Lower leg skin (tissue), 4 donors: ENCODE results near the gene MAPK8. TPM values are rescaled to one million over a fixed set of nuclear protein-coding genes. Genes with fewer than 3 reads are reported as not detected.

Source experiments
- DNase-seq, 2 donors: peaks; one replicate each; pipeline ENCODE4 v3.0.0-alpha.2; 2019; ENCODE audit warnings: low spot score in 2 of 2
- H3K4me3 ChIP-seq: fragments of 200-600 bp; sonication (generic); 2 replicates; pipeline ENCODE4 v1.5.1; 2017; ENCODE audit warnings: mild to moderate bottlenecking, low read depth; ENCODE audit not compliant: poor library complexity, severe bottlenecking
- POLR2A ChIP-seq, 2 donors: fragments of 450-650 bp; IDR thresholded peaks; one replicate each; pipeline ENCODE4 v1.6.1; 2016 to 2017; ENCODE audit warnings: antibody characterized with exemption in 2 of 2, mild to moderate bottlenecking in 1 of 2, moderate library complexity in 1 of 2
- WGBS, 2 donors: methylation state at CpG; one replicate each; pipeline ENCODE4 v1.1.5; 2018; 5-methylcytosine and 5-hydroxymethylcytosine counted together
- intact Hi-C: fragments of 100-400 bp; cut with DNase I; formaldehyde crosslinking; loops from one replicate; pipeline ENCODE4 v1.15.0; 2023; ENCODE audit warnings: low total_unique reads
- total RNA-seq, 4 donors: library from RNA; depleted of rRNA; stranded (reverse); fragments of >200 nt; gene quantifications; one replicate each; pipeline ENCODE4 v1.1.0, GENCODE V29; 2016
- TF ChIP-seq, protein P1 (sequence below), 3 donors: fragments of 450-650 bp; IDR thresholded peaks; one replicate each; pipeline ENCODE4 v1.5.1; 2016; ENCODE audit warnings: antibody characterized with exemption in 3 of 3, mild to moderate bottlenecking in 3 of 3, moderate library complexity in 2 of 3

The MAPK8 gene
- total RNA-seq, 4 donors from 2014 or later: 26.7 to 58.6 (median 44.0) TPM

GRCh38 chr10:48282829-48283228, 23.6 kb upstream of the MAPK8 start:
- TF ChIP-seq POLR2A (IDR thresholded peaks at IDR 0.05): no peak
- TF ChIP-seq, protein P1, sequence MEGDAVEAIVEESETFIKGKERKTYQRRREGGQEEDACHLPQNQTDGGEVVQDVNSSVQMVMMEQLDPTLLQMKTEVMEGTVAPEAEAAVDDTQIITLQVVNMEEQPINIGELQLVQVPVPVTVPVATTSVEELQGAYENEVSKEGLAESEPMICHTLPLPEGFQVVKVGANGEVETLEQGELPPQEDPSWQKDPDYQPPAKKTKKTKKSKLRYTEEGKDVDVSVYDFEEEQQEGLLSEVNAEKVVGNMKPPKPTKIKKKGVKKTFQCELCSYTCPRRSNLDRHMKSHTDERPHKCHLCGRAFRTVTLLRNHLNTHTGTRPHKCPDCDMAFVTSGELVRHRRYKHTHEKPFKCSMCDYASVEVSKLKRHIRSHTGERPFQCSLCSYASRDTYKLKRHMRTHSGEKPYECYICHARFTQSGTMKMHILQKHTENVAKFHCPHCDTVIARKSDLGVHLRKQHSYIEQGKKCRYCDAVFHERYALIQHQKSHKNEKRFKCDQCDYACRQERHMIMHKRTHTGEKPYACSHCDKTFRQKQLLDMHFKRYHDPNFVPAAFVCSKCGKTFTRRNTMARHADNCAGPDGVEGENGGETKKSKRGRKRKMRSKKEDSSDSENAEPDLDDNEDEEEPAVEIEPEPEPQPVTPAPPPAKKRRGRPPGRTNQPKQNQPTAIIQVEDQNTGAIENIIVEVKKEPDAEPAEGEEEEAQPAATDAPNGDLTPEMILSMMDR (IDR thresholded peaks at IDR 0.05): no peak
- intact Hi-C loops: no loop called here
- no peak overlapping the region for H3K4me3 ChIP-seq
- DNase-seq: no peak

DNA sequence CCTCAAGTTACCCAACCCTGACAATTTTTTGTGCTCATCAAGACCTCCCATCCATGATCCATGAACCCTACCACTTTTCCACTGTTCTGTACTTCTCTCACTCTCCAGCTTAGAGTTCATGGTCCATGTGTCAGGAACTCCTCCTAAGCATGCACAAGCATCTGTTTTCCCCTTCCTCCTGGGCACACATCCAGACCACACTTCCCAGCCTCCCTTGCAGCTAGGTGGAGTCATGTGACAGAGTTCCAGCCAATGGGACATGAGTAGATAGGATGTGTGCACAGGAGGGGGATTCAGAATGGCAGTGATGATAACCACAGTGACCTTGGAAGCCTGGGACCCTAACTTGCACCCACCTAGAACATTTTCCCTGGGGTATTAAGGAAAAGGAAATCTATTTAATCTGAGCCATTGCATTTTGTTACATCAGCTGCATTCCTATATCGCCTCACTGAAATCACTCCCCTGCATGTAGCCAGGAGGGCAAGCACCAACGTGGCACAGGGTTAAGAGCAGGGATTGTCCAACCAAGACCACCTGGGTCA, 22.4 kb upstream of the MAPK8 start:
- DNase-seq: peak in 1 of 2 donors; percentile 18
- H3K4me3 ChIP-seq: no peak overlapping the region
- 80 to 82% methylated on average over 2 of the region's 2 CpGs for WGBS, 2 donors
- intact Hi-C loops: no loop called here
- TF ChIP-seq POLR2A (IDR thresholded peaks at IDR 0.05): no peak
- TF ChIP-seq, protein P1 (IDR thresholded peaks at IDR 0.05): no peak

GRCh38 chr10:48284811-48285210, 21.7 kb upstream of the MAPK8 start:
- DNase-seq: peak in 1 of 2 donors; percentile 36
- WGBS, 2 donors: 74 to 77% methylated on average over 4 of the region's 4 CpGs
- intact Hi-C loops: no loop called here
- H3K4me3 ChIP-seq: no peak overlapping the region
- TF ChIP-seq POLR2A (IDR thresholded peaks at IDR 0.05): no peak
- TF ChIP-seq, protein P1 (IDR thresholded peaks at IDR 0.05): no peak

GRCh38 chr10:48285710-48286109, 20.8 kb upstream of the MAPK8 start:
- intact Hi-C loops: no loop called here
- H3K4me3 ChIP-seq: no peak overlapping the region
- no peak for DNase-seq
- no peak for TF ChIP-seq POLR2A (IDR thresholded peaks at IDR 0.05)
- TF ChIP-seq, protein P1 (IDR thresholded peaks at IDR 0.05): no peak
- WGBS, 2 donors: 63 to 65% methylated on average over 5 of the region's 5 CpGs

DNA sequence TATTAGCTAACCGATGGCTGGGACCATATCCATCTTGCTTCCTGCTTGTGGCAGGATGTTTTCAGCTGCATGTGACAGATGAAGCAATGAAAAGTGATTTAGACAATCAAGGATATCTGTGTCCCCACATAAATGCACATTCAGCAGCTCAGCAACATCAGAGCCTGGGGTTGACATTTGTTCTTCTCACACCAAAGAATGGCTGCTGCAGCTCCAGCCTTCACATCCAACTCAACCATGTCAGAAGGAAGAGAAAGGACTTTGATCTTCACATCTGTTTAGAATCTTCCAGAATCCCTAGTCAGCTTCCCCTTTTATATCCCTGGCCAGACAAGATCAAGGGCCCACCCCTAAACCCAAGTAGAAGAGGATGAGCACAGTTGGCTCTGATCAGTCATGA, 20.1 kb upstream of the MAPK8 start:
- intact Hi-C loops: no loop called here

More for the DNA sequence above, 20.1 kb upstream of the MAPK8 start:
- H3K4me3 ChIP-seq: no peak overlapping the region
- no peak for TF ChIP-seq POLR2A (IDR thresholded peaks at IDR 0.05)
- TF ChIP-seq, protein P1 (IDR thresholded peaks at IDR 0.05): no peak
- 78 to 94% methylated on average over 1 of the region's 1 CpG for WGBS, 2 donors
- DNase-seq: no peak
